ENCODE measurements around the gene EGLN1. TPM values are rescaled to one million over a fixed set of nuclear protein-coding genes. Genes with fewer than 3 reads are reported as not detected.

Gene EGLN1
- polyA plus RNA-seq, 1 of the 3 experiments (the other 2 are of a cell fraction) = 10.7 TPM

DNA sequence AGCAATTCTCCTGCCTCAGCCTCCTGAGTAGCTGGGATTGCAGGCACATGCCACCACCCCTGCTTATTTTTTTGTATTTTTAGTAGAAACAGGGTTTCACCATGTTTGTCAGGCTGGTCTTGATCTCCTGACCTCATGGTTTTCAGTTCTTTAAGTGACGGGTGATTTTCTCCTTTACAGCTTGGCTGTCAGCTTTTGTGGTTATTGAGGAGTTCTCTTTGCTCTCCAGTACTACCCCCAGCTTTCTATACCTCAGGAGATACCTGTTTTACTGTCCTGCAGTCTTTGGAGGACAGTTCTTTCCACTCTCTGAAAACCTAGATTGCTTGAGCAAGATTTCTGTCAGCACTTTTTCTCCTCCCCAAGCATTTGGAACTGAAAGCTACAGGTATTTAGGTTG is 45.9 kb upstream of the EGLN1 start:
- Histone ChIP-seq H3K9me2 (no peaks in the 10 kb centered on the region), H3K4me1 (ENCODE audit: control insufficient read depth in 1 of 2, insufficient read depth in 2 of 2, low read depth in 1 of 2, low read length in 1 of 2) (no peaks in the 10 kb centered on the region), H3K79me2 (ENCODE audit: insufficient read depth) (no peaks in the 10 kb centered on the region), H3K4me3 (ENCODE audit: low read depth in 2 of 2, low read length in 1 of 2) (no peak overlapping the region), H4K20me1 (ENCODE audit: insufficient read depth) (no peaks in the 10 kb centered on the region), H3K9me3 (no peaks in the 10 kb centered on the region), H3K9ac (no peak overlapping the region), H3K4me2 (no peak overlapping the region), H3K27ac (ENCODE audit: low read depth in 2 of 2, low read length in 1 of 2) (no peak overlapping the region), H3K36me3 (replicated peaks in 1 of 2; ENCODE audit: control insufficient read depth in 1 of 2, insufficient read depth in 2 of 2, low read length in 1 of 2) (no peaks in the 10 kb centered on the region), H3F3A (replicated peaks; ENCODE audit: insufficient read depth) (no peaks in the 10 kb centered on the region), H2AFZ (ENCODE audit: low read depth) (no peak overlapping the region), H3K27me3 (ENCODE audit: insufficient read depth) (no peaks in the 10 kb centered on the region)
- ChIA-PET CTCF (no interaction called here), POLR2A (no interaction called here)
- no peak for DNase-seq
- TF ChIP-seq, protein P1, sequence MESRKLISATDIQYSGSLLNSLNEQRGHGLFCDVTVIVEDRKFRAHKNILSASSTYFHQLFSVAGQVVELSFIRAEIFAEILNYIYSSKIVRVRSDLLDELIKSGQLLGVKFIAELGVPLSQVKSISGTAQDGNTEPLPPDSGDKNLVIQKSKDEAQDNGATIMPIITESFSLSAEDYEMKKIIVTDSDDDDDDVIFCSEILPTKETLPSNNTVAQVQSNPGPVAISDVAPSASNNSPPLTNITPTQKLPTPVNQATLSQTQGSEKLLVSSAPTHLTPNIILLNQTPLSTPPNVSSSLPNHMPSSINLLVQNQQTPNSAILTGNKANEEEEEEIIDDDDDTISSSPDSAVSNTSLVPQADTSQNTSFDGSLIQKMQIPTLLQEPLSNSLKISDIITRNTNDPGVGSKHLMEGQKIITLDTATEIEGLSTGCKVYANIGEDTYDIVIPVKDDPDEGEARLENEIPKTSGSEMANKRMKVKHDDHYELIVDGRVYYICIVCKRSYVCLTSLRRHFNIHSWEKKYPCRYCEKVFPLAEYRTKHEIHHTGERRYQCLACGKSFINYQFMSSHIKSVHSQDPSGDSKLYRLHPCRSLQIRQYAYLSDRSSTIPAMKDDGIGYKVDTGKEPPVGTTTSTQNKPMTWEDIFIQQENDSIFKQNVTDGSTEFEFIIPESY (IDR thresholded peaks at IDR 0.05; ENCODE audit: borderline replicate concordance, low read depth) = no peak
- TF ChIP-seq TAF1 (IDR thresholded peaks at IDR 0.05; ENCODE audit: borderline replicate concordance, low read depth, low read length) = no peak
- WGBS (ENCODE audit: low lambda C conversion rate) = 83% methylated on average over 1 of the region's 1 CpG

DNA sequence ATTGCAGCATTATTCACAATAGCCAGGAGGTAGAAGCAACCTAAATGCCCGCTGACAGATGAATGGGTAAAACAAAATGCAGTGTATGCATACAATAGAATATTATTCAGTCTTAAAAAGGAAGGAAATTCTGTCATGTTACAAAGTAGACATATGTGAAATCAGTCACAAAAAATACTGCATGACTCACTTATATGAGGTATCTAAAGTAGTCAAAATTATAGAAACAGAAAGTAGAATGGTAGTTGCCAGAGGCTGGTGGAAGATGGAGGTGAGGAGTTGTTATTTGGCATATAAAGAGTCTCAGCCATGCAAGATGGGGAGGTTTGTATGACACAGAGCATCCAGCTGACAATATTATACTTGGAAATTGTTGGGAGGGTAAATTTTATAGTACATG is 43.0 kb upstream of the EGLN1 start:
- H3K79me2 ChIP-seq (ENCODE audit: insufficient read depth) = no peaks in the 10 kb centered on the region
- CTCF ChIA-PET = interaction anchor here (1.6 kb wide), 1 partner anchor 9 kb away, joined by 3 read pairs; no protein-coding TSS in a partner anchor
- H2AFZ ChIP-seq (ENCODE audit: low read depth) = no peak overlapping the region
- no peaks in the 10 kb centered on the region for H3K36me3 ChIP-seq (replicated peaks in 1 of 2; ENCODE audit: control insufficient read depth in 1 of 2, insufficient read depth in 2 of 2, low read length in 1 of 2)
- no peak overlapping the region for H3K9ac ChIP-seq
- H3K9me2 ChIP-seq = no peaks in the 10 kb centered on the region
- 52% methylated on average over 1 of the region's 1 CpG for WGBS (ENCODE audit: low lambda C conversion rate)
- H3K27ac ChIP-seq (ENCODE audit: low read depth in 2 of 2, low read length in 1 of 2) = no peak overlapping the region
- POLR2A ChIA-PET = no interaction called here
- no peak overlapping the region for H3K4me3 ChIP-seq (ENCODE audit: low read depth in 2 of 2, low read length in 1 of 2)
- H3K4me2 ChIP-seq = no peak overlapping the region
- H3K4me1 ChIP-seq (ENCODE audit: control insufficient read depth in 1 of 2, insufficient read depth in 2 of 2, low read depth in 1 of 2, low read length in 1 of 2) = no peaks in the 10 kb centered on the region
- H3K27me3 ChIP-seq (ENCODE audit: insufficient read depth) = no peaks in the 10 kb centered on the region
- no peaks in the 10 kb centered on the region for H3F3A ChIP-seq (replicated peaks; ENCODE audit: insufficient read depth)
- H4K20me1 ChIP-seq (ENCODE audit: insufficient read depth) = no peaks in the 10 kb centered on the region
- DNase-seq = no peak
- no peaks in the 10 kb centered on the region for H3K9me3 ChIP-seq
- TF ChIP-seq SMC3 (IDR thresholded peaks at IDR 0.05; ENCODE audit: low read depth, low read length) (no peak), GABPA (IDR thresholded peaks at IDR 0.05; ENCODE audit: low read depth) (no peak), MXI1 (IDR thresholded peaks at IDR 0.05; ENCODE audit: low read depth, low read length) (no peak), YY1 (IDR thresholded peaks at IDR 0.05; ENCODE audit: low read depth) (no peak), USF2 (IDR thresholded peaks at IDR 0.05; ENCODE audit: borderline replicate concordance, low read depth, low read length) (no peak), EP300 (IDR thresholded peaks at IDR 0.05; ENCODE audit: borderline replicate concordance in 1 of 2, low read depth in 1 of 2, low read length in 1 of 2) (no peak), GATA2 (CRISPR knock-in tag; IDR thresholded peaks at IDR 0.05) (no peak), ELF1 (IDR thresholded peaks at IDR 0.05) (no peak), REST (IDR thresholded peaks at IDR 0.05; ENCODE audit: low read depth, low read length) (no peak), NFIC (IDR thresholded peaks at IDR 0.05; ENCODE audit: borderline replicate concordance) (no peak)
- TF ChIP-seq, protein P2, sequence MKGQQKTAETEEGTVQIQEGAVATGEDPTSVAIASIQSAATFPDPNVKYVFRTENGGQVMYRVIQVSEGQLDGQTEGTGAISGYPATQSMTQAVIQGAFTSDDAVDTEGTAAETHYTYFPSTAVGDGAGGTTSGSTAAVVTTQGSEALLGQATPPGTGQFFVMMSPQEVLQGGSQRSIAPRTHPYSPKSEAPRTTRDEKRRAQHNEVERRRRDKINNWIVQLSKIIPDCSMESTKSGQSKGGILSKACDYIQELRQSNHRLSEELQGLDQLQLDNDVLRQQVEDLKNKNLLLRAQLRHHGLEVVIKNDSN (IDR thresholded peaks at IDR 0.05; ENCODE audit: borderline replicate concordance, low read depth) = no peak
- TF ChIP-seq, protein P3, sequence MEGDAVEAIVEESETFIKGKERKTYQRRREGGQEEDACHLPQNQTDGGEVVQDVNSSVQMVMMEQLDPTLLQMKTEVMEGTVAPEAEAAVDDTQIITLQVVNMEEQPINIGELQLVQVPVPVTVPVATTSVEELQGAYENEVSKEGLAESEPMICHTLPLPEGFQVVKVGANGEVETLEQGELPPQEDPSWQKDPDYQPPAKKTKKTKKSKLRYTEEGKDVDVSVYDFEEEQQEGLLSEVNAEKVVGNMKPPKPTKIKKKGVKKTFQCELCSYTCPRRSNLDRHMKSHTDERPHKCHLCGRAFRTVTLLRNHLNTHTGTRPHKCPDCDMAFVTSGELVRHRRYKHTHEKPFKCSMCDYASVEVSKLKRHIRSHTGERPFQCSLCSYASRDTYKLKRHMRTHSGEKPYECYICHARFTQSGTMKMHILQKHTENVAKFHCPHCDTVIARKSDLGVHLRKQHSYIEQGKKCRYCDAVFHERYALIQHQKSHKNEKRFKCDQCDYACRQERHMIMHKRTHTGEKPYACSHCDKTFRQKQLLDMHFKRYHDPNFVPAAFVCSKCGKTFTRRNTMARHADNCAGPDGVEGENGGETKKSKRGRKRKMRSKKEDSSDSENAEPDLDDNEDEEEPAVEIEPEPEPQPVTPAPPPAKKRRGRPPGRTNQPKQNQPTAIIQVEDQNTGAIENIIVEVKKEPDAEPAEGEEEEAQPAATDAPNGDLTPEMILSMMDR (IDR thresholded peaks at IDR 0.05) = no peak
- TF ChIP-seq, protein P4, sequence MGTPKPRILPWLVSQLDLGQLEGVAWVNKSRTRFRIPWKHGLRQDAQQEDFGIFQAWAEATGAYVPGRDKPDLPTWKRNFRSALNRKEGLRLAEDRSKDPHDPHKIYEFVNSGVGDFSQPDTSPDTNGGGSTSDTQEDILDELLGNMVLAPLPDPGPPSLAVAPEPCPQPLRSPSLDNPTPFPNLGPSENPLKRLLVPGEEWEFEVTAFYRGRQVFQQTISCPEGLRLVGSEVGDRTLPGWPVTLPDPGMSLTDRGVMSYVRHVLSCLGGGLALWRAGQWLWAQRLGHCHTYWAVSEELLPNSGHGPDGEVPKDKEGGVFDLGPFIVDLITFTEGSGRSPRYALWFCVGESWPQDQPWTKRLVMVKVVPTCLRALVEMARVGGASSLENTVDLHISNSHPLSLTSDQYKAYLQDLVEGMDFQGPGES (IDR thresholded peaks at IDR 0.05; ENCODE audit: low read depth, low read length) = no peak

Data from SK-N-SH (cell line).